ENCODE data around the gene MBD2.
A peak's percentile ranks its signal among the peaks of the same experiment; 100 is the strongest.

DNA sequence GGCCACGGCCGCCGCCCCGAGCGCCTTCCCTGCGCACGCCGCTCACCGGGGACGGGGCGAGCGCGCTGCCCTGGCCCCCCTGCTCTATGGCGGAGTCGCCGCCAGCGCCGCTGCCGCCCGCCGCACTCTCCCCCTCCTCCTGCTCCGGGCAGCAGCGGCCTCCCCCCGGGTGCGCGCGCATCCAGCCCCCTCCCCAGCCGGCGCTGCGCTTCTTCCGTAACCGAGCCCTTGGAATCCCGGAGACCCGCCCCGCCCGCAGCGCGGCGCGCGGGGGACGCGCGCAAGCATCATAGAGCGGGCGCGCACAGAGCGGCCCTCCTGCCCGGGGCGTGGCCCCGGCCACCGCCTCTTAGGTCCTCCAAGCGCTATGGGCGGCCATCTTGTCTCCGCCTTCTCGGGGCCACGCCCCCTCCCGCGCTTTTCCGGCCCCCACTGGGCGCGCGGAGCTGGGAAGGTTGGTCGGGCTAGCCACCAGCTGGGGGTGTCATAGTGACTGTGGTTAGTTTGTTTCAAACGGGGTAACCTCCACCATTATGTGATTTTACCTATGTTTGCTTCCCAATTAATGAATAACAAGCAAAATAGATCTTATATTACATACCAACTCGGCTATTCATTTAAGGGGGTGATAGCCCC, at the start of gene MBD2:
- TF ChIP-seq ZNF274 (IDR thresholded peaks at IDR 0.05; ENCODE audit: borderline replicate concordance, extremely low read depth, low read length) (no peak), EZH2 (IDR thresholded peaks at IDR 0.05; ENCODE audit: low read depth, low read length, severe bottlenecking) (no peak), POLR2AphosphoS5 (IDR thresholded peaks at IDR 0.05; ENCODE audit: low read depth, low read length) (peak; percentile 41; the same call in 1 of the 2 replicates), EP300 (IDR thresholded peaks at IDR 0.05; ENCODE audit: borderline replicate concordance in 1 of 2, low read depth in 2 of 2, low read length in 2 of 2) (no peak)
- TF ChIP-seq, protein P1, sequence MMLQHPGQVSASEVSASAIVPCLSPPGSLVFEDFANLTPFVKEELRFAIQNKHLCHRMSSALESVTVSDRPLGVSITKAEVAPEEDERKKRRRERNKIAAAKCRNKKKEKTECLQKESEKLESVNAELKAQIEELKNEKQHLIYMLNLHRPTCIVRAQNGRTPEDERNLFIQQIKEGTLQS (IDR thresholded peaks at IDR 0.05; ENCODE audit: insufficient read depth, low read depth, low read length) = no peak
- TF ChIP-seq, protein P2, sequence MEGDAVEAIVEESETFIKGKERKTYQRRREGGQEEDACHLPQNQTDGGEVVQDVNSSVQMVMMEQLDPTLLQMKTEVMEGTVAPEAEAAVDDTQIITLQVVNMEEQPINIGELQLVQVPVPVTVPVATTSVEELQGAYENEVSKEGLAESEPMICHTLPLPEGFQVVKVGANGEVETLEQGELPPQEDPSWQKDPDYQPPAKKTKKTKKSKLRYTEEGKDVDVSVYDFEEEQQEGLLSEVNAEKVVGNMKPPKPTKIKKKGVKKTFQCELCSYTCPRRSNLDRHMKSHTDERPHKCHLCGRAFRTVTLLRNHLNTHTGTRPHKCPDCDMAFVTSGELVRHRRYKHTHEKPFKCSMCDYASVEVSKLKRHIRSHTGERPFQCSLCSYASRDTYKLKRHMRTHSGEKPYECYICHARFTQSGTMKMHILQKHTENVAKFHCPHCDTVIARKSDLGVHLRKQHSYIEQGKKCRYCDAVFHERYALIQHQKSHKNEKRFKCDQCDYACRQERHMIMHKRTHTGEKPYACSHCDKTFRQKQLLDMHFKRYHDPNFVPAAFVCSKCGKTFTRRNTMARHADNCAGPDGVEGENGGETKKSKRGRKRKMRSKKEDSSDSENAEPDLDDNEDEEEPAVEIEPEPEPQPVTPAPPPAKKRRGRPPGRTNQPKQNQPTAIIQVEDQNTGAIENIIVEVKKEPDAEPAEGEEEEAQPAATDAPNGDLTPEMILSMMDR (IDR thresholded peaks at IDR 0.05; ENCODE audit: control extremely low read depth in 1 of 3, insufficient read depth in 1 of 3, low read depth in 1 of 3, low read length in 3 of 3) = peak in 2 of 3 experiments; percentile 27 to 33; a peak in 2 of 4 replicates

All from H1 (cell line).